Uterus (tissue), 2 donors: ENCODE measurements around the gene NFATC1.

ENCODE experiments used
- POLR2A ChIP-seq, 2 donors: fragments of 450-650 bp; IDR thresholded peaks; one replicate each; pipeline ENCODE4 v1.6.1; 2016; ENCODE audit warnings: antibody characterized with exemption in 2 of 2, mild to moderate bottlenecking in 1 of 2, moderate library complexity in 1 of 2
- TF ChIP-seq, protein P1 (sequence below), 4 experiments: fragments of 200-600 bp in 2 of 4; fragments of 450-650 bp in 2 of 4; sonication (generic) in 2 of 4; IDR thresholded peaks; one replicate each; pipeline ENCODE4 v1.5.1; 2016 to 2019; ENCODE audit warnings: antibody characterized with exemption in 4 of 4, mild to moderate bottlenecking in 2 of 4, moderate library complexity in 1 of 4

GRCh38 chr18:79520478-79521390, 125.0 kb downstream of the NFATC1 start:
- TF ChIP-seq, protein P1, sequence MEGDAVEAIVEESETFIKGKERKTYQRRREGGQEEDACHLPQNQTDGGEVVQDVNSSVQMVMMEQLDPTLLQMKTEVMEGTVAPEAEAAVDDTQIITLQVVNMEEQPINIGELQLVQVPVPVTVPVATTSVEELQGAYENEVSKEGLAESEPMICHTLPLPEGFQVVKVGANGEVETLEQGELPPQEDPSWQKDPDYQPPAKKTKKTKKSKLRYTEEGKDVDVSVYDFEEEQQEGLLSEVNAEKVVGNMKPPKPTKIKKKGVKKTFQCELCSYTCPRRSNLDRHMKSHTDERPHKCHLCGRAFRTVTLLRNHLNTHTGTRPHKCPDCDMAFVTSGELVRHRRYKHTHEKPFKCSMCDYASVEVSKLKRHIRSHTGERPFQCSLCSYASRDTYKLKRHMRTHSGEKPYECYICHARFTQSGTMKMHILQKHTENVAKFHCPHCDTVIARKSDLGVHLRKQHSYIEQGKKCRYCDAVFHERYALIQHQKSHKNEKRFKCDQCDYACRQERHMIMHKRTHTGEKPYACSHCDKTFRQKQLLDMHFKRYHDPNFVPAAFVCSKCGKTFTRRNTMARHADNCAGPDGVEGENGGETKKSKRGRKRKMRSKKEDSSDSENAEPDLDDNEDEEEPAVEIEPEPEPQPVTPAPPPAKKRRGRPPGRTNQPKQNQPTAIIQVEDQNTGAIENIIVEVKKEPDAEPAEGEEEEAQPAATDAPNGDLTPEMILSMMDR (IDR thresholded peaks at IDR 0.05): no peak
- TF ChIP-seq POLR2A (IDR thresholded peaks at IDR 0.05): no peak
